GM18526 (cell line): ENCODE measurements around the gene CEP164.

Experiments
- POLR2A ChIP-seq: IDR thresholded peaks from 3 replicates; pipeline ENCODE4 v1.6.1; 2011; ENCODE audit not compliant: insufficient read length; ENCODE audit errors: extremely low read depth

The CEP164 gene

GRCh38 chr11:117300283-117300663 lies 27.4 kb upstream of the CEP164 start:
- no peak for TF ChIP-seq POLR2A

GRCh38 chr11:117300773-117301172 lies 26.9 kb upstream of the CEP164 start:
- TF ChIP-seq POLR2A, result no peak

GRCh38 chr11:117302228-117302627 lies 25.4 kb upstream of the CEP164 start:
- TF ChIP-seq POLR2A, result no peak

- TF ChIP-seq POLR2A, result no peak
These were observed 24.6 kb upstream of the CEP164 start for GRCh38 chr11:117303101-117303500.

- no peak for TF ChIP-seq POLR2A
These were observed 23.9 kb upstream of the CEP164 start for GRCh38 chr11:117303646-117304315.

GRCh38 chr11:117305145-117305544 lies 22.5 kb upstream of the CEP164 start:
- no peak for TF ChIP-seq POLR2A

- TF ChIP-seq POLR2A, result no peak
These were observed 18.3 kb upstream of the CEP164 start for GRCh38 chr11:117309310-117309709.

- TF ChIP-seq POLR2A, result no peak
These were observed 14.6 kb upstream of the CEP164 start for GRCh38 chr11:117313091-117313490.

- TF ChIP-seq POLR2A, result no peak
These were observed 13.6 kb upstream of the CEP164 start for GRCh38 chr11:117313828-117314768.

GRCh38 chr11:117314840-117315239 lies 12.8 kb upstream of the CEP164 start:
- no peak for TF ChIP-seq POLR2A

- no peak for TF ChIP-seq POLR2A
These were observed 12.1 kb upstream of the CEP164 start for GRCh38 chr11:117315285-117316196.

- no peak for TF ChIP-seq POLR2A
These were observed 11.3 kb upstream of the CEP164 start, which contains the start of gene BACE1 for GRCh38 chr11:117316197-117316961. TSS of gene BACE1 (minus strand) at chr11:117316256. CDS start at chr11:117315795, 461 bp downstream.

- no peak for TF ChIP-seq POLR2A
These were observed 8.9 kb upstream of the CEP164 start for GRCh38 chr11:117318738-117319137.

- no peak for TF ChIP-seq POLR2A
These were observed 8.3 kb upstream of the CEP164 start for GRCh38 chr11:117319214-117319840.

- no peak for TF ChIP-seq POLR2A
These were observed 839 bp downstream of the CEP164 start for GRCh38 chr11:117328375-117329010.
